Caco-2 (cell line): ENCODE results near the gene LRRC45. TPM values are rescaled to one million over a fixed set of nuclear protein-coding genes. Genes with fewer than 3 reads are reported as not detected.

Source experiments
- BruUV-seq: library from RNA; stranded (reverse); fragments of 400-500 nt; replicated peaks from 2 replicates; lab custom pipeline; 2021; lab: Mats Ljungman, UMichigan
- CTCF ChIA-PET: fragments of 300-600 bp; sonication (Branson Sonifier 250); formaldehyde crosslinking; loops from one replicate; lab custom pipeline; 2022; ENCODE audit warnings: antibody characterized with exemption; lab: Charles Lee
- POLR2A ChIA-PET: fragments of 300-600 bp; sonication (Branson Sonifier 250); formaldehyde crosslinking; loops from one replicate; lab custom pipeline; 2022; ENCODE audit warnings: antibody characterized with exemption; lab: Charles Lee
- DNase-seq, 2 experiments: peaks; one replicate each; pipeline versions ENCODE4 v3.0.0 to v3.0.0-alpha.2; 2020 to 2022
- H3K27me3 ChIP-seq: replicated peaks from 2 replicates; pipeline ENCODE4 v1.6.0; 2011; ENCODE audit warnings: low read length; ENCODE audit not compliant: control insufficient read depth, insufficient read depth
- H3K36me3 ChIP-seq: 2 replicates; pipeline ENCODE4 v1.5.1; 2011; ENCODE audit warnings: low read length; ENCODE audit not compliant: control insufficient read depth, insufficient read depth
- H3K4me1 ChIP-seq: fragments of 250-450 bp; sonication (Bioruptor Pico); 2 replicates; pipeline ENCODE4 v1.5.1; 2020; ENCODE audit warnings: mild to moderate bottlenecking
- H3K4me3 ChIP-seq: 2 replicates; pipeline ENCODE4 v1.5.1; 2011; ENCODE audit warnings: low read depth, mild to moderate bottlenecking, control low read depth, low read length
- H3K9me3 ChIP-seq: fragments of 250-450 bp; sonication (Bioruptor Pico); 2 replicates; pipeline ENCODE4 v1.5.1; 2020; ENCODE audit warnings: mild to moderate bottlenecking, moderate library complexity
- H3K27ac Mint-ChIP-seq: one replicate; pipeline ENCODE4 v1.8.0; 2022; ENCODE audit warnings: mixed read lengths; ENCODE audit not compliant: unreplicated experiment
- H3K27me3 Mint-ChIP-seq: one replicate; pipeline ENCODE4 v1.8.0; 2022; ENCODE audit warnings: mixed read lengths; ENCODE audit not compliant: insufficient read depth, unreplicated experiment
- H3K36me3 Mint-ChIP-seq: one replicate; pipeline ENCODE4 v1.8.0; 2022; ENCODE audit warnings: mild to moderate bottlenecking, mixed read lengths; ENCODE audit not compliant: insufficient read depth, unreplicated experiment
- H3K4me1 Mint-ChIP-seq: one replicate; pipeline ENCODE4 v1.8.0; 2022; ENCODE audit warnings: low read depth, mixed read lengths; ENCODE audit not compliant: unreplicated experiment
- H3K4me3 Mint-ChIP-seq: one replicate; pipeline ENCODE4 v1.8.0; 2022; ENCODE audit warnings: mild to moderate bottlenecking, moderate library complexity, mixed read lengths; ENCODE audit not compliant: unreplicated experiment
- H3K9me3 Mint-ChIP-seq: one replicate; pipeline ENCODE4 v1.8.0; 2022; ENCODE audit warnings: mixed read lengths; ENCODE audit not compliant: unreplicated experiment
- intact Hi-C: fragments of 100-400 bp; cut with micrococcal nuclease; formaldehyde crosslinking; loops from one replicate; pipeline ENCODE4 v1.10.0; 2022; ENCODE audit not compliant: unreplicated experiment
- total RNA-seq: library from RNA; stranded (reverse); gene quantifications from 2 replicates; pipeline ENCODE4 v1.2.3, GENCODE V29; 2022
- TF ChIP-seq, protein P1 (sequence below), 2 experiments: fragments of 200-600 bp in 1 of 2; IDR thresholded peaks; 1 replicate in 1 of 2; 2 replicates in 1 of 2; pipeline versions ENCODE4 v1.5.1 to v1.8.0; 2011 to 2022; ENCODE audit warnings: antibody characterized with exemption in 1 of 2, control low read depth in 1 of 2, inconsistent platforms in 1 of 2, low read depth in 1 of 2, low read length in 1 of 2, mild to moderate bottlenecking in 1 of 2, moderate library complexity in 1 of 2; ENCODE audit not compliant: insufficient read depth in 1 of 2, severe bottlenecking in 1 of 2, unreplicated experiment in 1 of 2

LRRC45 gene
- total RNA-seq, 1 experiment from 2014 or later, result 33.2 TPM

DNA sequence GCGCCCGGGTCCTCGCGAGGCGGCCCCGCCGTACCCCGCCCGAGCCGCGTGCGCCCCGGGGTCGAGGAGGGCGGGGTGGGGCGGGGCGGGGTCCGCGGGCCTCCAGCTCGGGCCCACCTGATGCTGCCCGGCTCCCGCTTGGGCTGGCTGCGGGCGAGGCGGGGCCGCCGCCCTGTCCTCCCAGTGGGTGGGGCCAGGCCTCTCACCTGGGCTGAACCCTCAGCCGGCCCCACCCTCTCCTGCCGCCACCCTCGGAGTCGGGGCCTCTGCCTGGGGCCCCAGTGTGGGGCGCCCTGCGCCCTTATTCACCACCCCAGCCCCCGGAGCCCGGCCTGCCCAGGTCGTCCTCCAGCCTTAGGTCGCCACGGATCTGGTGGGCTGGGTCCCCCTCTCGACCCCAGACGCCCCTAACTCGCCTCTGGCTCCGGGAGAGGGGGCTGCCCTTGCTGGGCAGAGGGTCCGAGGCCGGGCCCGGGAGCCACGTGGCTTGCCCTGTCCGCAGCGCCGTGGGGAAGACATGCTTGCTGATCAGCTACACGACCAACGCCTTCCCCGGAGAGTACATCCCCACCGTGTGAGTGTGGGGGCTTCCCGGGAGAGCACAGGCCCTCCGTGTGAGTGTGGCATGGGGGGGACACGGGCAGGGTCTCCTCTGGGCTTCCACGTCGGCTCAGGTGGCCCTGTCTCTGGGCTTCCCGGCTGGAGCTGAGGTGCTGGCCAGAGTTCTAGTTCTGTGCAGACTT lies 9.0 kb downstream of the LRRC45 start:
- ChIA-PET CTCF (interaction anchor here (0.8 to 2.7 kb wide), 5 partner anchors 9 to 104 kb away, joined by 3 to 36 read pairs (median 6); partner anchors contain the start of genes CENPX and LRRC45), POLR2A (interaction anchor here (1.9 to 2.2 kb wide), 2 partner anchors 10 to 66 kb away, joined by 8 to 12 read pairs; partner anchors contain the start of genes CENPX, FASN and LRRC45)
- H3K27ac Mint-ChIP-seq, result peak overlapping the region; percentile 69
- no peaks in the 10 kb centered on the region for H3K27me3 Mint-ChIP-seq
- TSS peak; percentile 63 for BruUV-seq
- Histone ChIP-seq H3K9me3 (no peaks in the 10 kb centered on the region), H3K4me3 (peak overlapping the region; percentile 64), H3K4me1 (peaks cover 24% of the 10 kb centered on the region), H3K27me3 (no peaks in the 10 kb centered on the region), H3K36me3 (peaks cover 2% of the 10 kb centered on the region; the same call in 1 of the 2 replicates)
- H3K4me1 Mint-ChIP-seq, result peaks cover 11% of the 10 kb centered on the region
- peak; percentile 88 to 91 for DNase-seq
- H3K36me3 Mint-ChIP-seq, result peaks cover 35% of the 10 kb centered on the region
- intact Hi-C loops, result loop anchor here (2.0 kb wide), 1 partner anchor 73 kb away; no protein-coding TSS in a partner anchor
- H3K9me3 Mint-ChIP-seq, result no peaks in the 10 kb centered on the region
- H3K4me3 Mint-ChIP-seq, result peak overlapping the region; percentile 66
- TF ChIP-seq, protein P1, sequence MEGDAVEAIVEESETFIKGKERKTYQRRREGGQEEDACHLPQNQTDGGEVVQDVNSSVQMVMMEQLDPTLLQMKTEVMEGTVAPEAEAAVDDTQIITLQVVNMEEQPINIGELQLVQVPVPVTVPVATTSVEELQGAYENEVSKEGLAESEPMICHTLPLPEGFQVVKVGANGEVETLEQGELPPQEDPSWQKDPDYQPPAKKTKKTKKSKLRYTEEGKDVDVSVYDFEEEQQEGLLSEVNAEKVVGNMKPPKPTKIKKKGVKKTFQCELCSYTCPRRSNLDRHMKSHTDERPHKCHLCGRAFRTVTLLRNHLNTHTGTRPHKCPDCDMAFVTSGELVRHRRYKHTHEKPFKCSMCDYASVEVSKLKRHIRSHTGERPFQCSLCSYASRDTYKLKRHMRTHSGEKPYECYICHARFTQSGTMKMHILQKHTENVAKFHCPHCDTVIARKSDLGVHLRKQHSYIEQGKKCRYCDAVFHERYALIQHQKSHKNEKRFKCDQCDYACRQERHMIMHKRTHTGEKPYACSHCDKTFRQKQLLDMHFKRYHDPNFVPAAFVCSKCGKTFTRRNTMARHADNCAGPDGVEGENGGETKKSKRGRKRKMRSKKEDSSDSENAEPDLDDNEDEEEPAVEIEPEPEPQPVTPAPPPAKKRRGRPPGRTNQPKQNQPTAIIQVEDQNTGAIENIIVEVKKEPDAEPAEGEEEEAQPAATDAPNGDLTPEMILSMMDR (IDR thresholded peaks at IDR 0.05; ENCODE audit: insufficient read depth in 1 of 2, low read depth in 1 of 2, low read length in 1 of 2, severe bottlenecking in 1 of 2, unreplicated experiment in 1 of 2), result no peak

DNA sequence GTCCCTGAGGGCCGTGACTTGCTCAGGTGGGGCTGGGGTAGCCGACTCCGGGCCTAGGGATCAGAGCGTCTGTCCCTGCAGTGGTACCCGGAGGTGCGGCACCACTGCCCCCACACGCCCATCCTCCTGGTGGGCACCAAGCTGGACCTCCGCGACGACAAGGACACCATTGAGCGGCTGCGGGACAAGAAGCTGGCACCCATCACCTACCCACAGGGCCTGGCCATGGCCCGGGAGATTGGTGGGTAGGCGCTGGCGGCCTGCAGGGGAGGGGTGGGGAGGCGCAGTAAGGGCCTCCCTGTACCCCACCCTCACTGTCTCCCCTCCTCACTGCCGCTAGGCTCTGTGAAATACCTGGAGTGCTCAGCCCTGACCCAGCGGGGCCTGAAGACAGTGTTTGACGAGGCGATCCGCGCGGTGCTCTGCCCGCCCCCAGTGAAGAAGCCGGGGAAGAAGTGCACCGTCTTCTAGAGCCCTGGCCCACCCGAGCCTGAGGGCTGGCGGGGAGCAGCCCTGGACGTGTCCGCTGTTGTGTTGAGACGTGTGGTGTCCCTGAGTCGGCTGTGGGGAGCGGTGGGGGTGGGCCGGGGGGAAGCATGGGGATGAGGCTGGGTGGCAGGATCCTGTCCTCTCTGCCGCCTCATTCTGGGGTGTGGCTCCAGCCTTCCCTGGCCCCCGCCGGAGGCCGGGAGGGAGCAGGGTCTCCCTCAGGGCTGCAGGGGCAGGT lies 10.4 kb downstream of the LRRC45 start:
- TF ChIP-seq, protein P1 (IDR thresholded peaks at IDR 0.05; ENCODE audit: insufficient read depth in 1 of 2, low read depth in 1 of 2, low read length in 1 of 2, severe bottlenecking in 1 of 2, unreplicated experiment in 1 of 2), result no peak
- Histone ChIP-seq H3K4me1 (peaks cover 28% of the 10 kb centered on the region), H3K4me3 (no peak overlapping the region), H3K9me3 (no peaks in the 10 kb centered on the region), H3K36me3 (no peaks in the 10 kb centered on the region; the same call in 1 of the 2 replicates), H3K27me3 (no peaks in the 10 kb centered on the region)
- CTCF ChIA-PET, result interaction anchor here (1.5 kb wide), 1 partner anchor 74 kb away, joined by 6 read pairs; no protein-coding TSS in a partner anchor
- Mint-ChIP-seq H3K9me3 (no peaks in the 10 kb centered on the region), H3K4me1 (peaks cover 11% of the 10 kb centered on the region), H3K27ac (peak overlapping the region; percentile 69), H3K4me3 (peak overlapping the region; percentile 66), H3K27me3 (no peaks in the 10 kb centered on the region), H3K36me3 (peaks cover 43% of the 10 kb centered on the region)
- BruUV-seq, result no TSS peak
- DNase-seq, result no peak
- POLR2A ChIA-PET, result no interaction called here
- intact Hi-C loops, result loop anchor here (2.0 kb wide), 1 partner anchor 71 kb away; no protein-coding TSS in a partner anchor

DNA sequence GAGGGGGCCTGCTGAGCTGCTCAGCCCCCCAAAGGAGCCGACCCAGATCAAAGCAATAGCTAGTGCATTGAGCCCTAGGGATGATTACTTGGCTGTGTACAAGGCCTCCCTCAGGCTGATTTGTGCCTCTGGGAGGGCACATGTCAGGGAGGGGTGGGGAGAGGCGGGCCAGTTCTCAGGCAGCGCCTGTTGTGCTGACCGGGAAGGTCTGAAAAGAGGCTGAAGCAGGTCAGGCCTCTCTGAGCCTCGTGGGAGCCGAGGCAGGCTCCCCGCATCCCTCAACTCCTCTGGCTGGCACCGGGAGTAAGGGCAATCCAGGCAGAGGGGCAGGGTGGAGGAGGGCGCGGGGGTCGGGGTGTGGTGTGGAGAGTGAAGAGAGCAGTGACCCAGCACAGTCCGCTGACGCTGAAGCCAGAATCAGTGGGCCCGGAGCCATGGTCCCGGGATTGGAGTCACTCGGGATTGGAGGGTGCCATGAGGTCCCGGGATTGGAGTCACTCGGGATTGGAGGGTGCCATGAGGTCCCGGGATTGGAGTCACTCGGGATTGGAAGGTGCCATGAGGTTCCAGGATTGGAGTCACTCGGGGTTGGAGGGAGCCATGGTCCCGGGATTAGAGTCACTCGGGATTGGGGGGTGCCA lies 11.4 kb downstream of the LRRC45 start:
- H3K4me3 Mint-ChIP-seq, result peak overlapping the region; percentile 48
- ChIA-PET CTCF (no interaction called here), POLR2A (no interaction called here)
- TF ChIP-seq, protein P1 (IDR thresholded peaks at IDR 0.05; ENCODE audit: insufficient read depth in 1 of 2, low read depth in 1 of 2, low read length in 1 of 2, severe bottlenecking in 1 of 2, unreplicated experiment in 1 of 2), result no peak
- Histone ChIP-seq H3K4me1 (peaks cover 28% of the 10 kb centered on the region), H3K4me3 (no peak overlapping the region), H3K36me3 (no peaks in the 10 kb centered on the region; the same call in 1 of the 2 replicates), H3K27me3 (no peaks in the 10 kb centered on the region), H3K9me3 (no peaks in the 10 kb centered on the region)
- no peak for DNase-seq
- intact Hi-C loops, result no loop called here
- no peaks in the 10 kb centered on the region for H3K27me3 Mint-ChIP-seq
- BruUV-seq, result no TSS peak
- H3K4me1 Mint-ChIP-seq, result peaks cover 9% of the 10 kb centered on the region
- H3K27ac Mint-ChIP-seq, result peak overlapping the region; percentile 23
- H3K36me3 Mint-ChIP-seq, result peaks cover 35% of the 10 kb centered on the region
- H3K9me3 Mint-ChIP-seq, result no peaks in the 10 kb centered on the region
